GM18909 (cell line): Measurements from ENCODE around the gene KLHL40.

Source experiments
- ATAC-seq: cut with Tn5 transposase; IDR thresholded peaks from one replicate; pipeline ENCODE4 v1.9.1; 2021; ENCODE audit warnings: mild to moderate bottlenecking; ENCODE audit not compliant: unreplicated experiment, poor library complexity

KLHL40 gene

DNA sequence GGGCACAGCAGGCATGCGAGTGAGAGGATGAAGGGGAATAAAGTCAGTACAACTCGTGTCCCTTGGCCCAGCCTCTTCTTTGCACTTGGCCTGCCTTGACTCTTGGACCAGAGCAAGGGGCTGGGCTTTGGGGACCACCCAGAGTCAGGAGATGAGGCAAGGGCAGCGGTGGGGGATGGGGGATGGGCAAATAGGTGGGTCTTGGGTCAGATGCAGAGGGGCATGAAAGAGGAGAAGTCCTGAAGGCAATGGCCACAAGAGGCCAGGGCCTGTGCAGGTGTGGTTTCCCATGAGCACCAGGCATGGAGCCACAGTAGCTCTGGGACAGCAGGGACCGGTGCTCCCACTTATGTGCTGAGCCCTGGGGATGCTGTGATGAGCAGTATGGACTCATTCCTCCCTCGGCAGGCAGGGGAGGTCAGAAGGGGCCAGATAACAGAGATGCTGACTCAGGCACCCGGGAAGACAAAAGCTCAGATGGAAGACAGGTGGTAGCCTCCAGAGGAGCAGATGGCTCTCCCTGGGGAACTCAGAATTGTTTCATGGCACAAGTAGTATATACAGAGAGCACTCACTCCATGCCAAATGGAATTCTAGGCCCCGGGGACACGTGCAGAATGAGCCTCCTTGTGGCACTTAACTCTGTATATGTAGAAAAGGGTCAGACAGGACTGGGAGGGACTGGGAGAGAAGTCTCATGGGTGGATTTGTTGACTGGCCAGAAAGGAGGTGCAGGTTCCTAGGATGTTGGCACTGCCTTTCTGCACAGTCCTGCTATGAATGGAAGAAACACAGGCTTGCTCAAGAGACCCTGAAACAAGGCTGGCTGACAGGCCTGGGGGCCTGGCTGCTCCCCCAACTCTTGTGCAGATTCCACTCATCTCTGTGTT lies 17.6 kb upstream of the KLHL40 start:
- ATAC-seq = no peak

DNA sequence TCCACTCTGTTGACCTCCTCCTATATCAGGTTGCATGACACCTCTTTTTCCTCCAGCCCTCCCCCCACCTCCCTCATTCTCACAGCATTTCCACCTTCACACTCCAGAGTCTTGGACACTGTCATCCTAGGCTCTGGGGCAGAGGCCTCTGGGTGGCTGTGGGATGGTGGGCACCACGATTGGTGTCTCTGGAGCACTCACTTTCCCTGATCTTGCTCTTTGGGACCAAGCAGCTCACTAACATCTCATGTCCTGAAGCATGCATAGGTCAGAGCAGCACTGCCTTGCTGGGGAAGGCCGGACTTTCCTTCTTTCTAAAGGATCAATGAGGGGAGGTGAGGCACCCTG lies 16.9 kb upstream of the KLHL40 start:
- ATAC-seq = no peak

DNA sequence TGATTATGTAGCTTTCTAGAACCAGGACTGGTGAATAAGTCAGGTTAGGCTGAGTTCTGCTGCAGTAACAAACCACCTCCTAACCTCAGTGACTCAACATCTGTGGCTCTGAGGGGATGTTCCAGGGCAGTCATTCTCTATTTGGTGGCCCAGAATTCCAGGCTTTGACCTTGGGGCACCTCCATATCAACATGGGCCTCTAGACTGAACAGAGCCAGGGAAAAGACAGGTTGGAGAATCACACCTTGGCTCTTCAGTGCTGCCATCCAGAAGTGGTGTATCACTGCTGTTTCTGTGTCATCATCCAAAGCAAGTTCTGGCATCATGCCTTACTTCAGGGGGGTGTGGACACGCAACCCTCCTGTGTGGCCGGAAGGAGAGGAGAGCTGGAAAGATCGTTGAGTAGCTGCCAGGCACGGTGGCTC lies 16.5 kb upstream of the KLHL40 start:
- ATAC-seq = no peak

DNA sequence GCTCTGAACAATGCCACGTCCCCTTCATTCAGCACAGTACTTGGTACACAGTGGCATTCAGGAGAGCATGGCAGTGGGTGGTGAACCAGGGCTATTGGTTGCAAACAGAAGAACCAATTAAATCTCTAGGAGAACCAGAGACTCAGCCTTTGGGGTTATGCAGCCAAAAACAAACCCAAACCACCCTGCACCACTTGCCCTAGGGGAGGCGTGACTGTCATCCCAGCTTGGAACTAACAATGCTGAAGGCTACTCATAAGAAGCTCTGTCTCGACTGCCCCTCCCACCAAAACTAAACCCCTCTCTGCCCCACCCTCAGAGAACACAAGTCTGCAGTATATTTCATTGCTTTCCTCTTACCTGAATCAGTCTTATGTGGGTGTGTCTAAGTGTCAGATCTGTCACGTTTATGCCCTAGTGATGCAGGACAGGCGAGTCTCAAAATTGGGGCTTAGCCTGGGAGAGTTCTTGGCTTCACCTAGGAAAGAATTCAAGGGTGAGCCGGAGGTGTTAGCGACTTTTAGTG lies 15.2 kb upstream of the KLHL40 start:
- no peak for ATAC-seq

DNA sequence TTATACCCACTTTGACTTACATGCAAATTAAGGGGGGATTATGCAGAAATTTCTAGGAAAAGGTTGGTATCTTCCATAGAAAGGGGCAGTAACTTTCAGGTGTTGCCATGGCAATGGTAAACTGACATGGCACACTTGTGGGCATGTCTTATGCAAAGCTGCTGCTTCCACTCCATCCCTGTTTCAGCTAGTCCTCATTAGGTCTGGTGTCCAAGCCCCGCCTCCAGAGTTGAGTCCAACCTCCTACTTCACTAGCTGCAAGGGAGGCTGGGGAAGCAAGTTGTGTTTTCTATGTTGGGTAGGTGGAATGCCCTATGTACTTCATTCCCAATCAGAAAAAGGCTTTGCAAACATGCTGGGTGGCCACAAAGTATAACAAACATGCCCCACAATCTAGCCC lies 14.7 kb upstream of the KLHL40 start:
- no peak for ATAC-seq

DNA sequence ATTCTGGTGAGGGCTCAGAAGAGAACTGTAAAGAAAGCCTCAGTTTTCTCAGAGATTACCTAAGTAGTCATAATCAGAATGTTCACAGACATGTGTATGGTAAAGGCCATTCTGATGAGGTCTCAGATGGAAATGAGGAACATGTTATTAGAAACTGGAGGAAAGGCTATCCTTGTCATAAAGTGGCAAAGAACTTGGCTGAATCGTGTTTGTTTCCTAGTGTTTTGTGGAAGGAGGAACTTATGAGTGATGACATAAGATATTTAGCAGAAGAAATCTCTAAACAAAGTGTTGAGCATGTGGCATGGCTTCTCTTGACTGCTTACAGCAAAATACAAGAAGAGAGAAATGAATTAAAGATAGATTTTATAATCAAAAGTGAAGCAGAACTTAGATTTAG lies 12.8 kb upstream of the KLHL40 start:
- no peak for ATAC-seq

DNA sequence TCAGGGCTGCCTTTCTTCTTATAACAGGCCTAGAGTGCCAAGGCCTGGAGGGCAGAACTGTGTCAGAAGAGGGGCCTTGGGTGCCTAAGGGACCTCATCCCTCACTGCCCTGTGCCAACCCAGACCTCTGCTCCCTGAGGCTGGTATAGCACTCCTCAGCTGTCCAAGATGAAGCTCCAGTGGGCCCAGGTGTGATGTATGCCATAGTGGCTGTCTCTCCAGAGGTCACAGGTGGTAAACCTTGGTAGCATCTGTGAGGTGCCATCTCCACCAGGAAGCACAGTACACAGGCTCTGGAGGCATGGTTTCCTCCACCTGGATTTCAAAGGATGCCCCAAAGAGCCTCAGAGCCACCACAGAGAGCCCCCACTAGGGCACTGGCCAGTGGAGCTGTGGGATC lies 12.3 kb upstream of the KLHL40 start:
- ATAC-seq = no peak

DNA sequence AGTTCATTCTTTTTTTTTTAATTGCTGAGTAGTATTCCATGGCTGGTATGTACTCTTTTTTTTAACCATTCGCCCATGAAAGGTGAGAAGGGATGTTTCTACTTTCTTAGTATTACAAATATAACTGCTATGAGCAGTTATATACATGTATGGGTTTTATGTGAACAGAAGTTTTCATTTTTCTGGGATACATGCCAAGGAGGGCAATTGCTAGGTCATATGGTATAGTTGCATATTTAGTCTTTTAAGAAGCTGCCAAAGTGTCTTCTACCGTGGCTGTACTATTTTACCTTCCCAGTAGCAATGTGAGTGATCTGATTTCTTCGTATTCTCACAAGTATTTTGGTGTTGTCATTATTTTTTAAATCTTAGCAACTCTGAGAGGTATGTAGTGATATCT lies 11.2 kb upstream of the KLHL40 start:
- no peak for ATAC-seq

DNA sequence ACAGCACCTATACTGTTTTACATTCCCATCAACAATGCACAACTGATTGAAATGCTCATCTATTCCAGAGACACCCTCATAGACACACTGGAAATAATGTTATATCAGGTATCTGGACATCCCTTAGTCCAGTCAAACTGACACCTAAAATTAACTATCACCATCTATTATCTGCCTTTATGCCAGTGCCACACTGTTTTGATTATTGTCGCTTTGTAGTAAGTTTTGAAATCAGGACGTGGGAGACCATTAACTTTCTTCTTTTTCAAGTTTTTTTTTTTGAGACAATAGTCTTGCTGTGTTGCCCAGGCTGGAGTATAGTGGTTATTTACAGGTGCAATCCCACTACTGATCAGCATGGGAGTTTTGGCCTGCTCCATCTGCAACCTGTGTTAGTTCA lies 9.4 kb upstream of the KLHL40 start:
- ATAC-seq = no peak

DNA sequence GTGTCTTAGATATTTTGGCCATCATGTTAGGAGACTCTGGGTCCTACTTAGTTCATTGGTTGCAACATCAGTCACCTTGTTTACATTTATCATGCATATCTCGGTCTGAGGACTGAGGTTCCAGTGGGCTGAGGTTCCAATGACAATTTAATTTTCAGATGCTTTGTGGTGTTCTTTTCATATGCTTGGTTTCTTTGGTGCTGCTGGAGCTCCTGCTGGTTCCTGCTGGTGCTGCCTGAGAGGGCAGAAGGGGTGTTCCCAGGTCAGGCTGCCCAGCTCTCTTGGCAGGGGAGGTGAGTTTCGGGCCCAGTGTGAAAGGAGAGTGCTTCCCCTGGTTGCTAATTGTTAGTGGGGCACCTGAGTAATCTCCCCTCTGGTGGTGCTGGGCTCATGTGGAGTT lies 6.9 kb upstream of the KLHL40 start:
- no peak for ATAC-seq

DNA sequence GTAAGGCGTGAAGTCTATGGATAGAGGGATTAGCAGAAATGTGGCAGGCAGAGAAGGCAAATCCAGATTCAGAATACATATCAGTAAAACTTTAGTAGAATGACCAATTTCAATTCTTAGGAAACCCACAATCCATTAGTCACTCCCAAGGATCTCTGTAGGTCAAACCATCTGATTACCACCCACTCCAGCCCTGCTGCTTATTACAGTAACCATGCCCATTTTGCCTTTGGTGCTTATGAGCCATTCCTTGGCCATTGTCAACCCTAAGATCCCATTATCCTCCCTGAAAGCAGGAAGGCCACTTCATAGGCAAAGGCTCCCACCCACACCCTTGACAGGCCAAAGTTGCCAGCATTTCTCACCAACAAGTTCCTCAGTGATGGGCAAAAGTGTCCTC lies 5.1 kb upstream of the KLHL40 start:
- no peak for ATAC-seq

DNA sequence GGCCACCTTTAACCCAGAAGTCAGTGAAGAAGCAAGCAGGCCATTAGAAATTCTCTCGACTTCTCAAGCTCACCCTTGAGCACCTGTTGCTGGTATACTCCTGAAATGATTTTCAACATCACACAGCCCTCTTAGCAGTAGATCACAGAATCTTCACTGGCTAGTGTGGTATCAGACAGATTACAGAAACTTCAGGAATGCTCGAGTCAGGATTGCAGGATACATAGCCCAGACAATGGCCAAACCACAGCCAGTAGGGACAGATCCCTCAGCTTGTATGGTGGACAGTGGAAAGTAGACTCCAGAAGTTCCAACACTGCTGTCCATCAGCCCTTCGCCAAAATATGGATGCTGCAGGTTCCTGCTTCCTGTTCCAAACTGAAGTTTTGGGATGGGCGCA lies 4.5 kb upstream of the KLHL40 start:
- no peak for ATAC-seq

DNA sequence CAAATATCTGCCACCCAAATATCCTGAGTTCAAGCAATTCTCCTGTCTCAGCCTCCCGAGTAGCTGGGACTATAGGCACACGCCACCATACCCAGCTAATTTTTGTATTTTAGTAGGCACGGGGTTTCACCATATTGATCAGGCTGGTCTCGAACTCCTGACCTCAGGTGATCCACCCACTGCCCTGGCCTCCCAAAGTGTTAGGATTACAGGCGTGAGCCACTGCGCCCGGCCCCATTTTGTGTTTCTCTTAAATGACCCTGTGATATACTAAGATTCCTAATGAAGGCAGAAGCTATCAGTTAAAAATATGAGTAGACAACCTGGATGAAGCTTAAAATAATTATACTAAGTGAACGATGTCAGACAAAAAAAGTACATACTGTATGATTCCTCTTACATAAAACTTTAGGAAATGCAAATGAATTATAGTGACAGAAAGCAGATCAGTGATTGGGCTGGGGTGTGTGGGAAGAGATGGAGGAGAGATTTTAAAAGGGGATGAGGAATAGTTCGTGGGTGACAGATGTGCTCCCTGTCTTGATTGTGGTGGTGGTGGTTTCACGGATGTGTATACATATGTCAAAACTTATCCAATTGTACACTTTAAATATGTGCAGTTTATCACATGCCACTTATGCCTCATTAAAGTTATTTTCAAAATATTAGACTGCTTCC lies 3.8 kb upstream of the KLHL40 start:
- ATAC-seq = no peak

DNA sequence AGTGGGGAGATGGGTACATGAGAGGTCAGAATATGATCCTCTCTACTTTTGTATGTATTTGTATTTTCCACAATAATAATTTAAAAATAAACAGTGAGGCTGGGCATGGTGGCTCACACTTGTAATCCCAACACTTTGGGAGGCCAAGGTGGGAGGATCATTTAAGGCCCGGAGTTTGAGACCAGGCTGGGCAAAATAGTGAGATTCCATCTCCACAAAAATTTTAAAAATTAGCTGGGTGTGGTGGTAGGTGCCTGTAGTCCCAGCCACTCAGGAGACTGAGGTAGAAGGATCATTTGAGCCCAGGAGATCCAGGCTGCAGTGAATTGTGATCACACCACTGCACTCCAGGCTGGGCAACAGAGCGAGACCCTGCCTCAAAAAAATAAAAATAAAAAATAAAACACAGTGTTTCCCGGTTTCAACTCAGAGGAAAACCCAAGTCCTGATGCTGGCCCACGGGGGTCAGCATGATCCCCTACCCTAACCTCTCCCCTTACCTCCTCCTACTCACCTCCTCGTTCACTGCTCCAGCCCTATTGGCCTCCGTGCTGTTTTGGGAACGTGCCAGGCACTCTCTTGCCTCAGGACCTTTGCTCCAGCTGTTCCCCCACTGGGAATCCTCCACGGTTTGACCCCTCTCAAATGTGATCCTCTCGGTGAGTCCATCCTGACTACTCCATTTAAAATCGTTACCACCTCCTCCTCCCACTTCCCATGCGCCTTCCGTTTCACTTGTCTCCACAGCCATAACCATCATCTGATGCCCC lies 2.9 kb upstream of the KLHL40 start:
- ATAC-seq = no peak

DNA sequence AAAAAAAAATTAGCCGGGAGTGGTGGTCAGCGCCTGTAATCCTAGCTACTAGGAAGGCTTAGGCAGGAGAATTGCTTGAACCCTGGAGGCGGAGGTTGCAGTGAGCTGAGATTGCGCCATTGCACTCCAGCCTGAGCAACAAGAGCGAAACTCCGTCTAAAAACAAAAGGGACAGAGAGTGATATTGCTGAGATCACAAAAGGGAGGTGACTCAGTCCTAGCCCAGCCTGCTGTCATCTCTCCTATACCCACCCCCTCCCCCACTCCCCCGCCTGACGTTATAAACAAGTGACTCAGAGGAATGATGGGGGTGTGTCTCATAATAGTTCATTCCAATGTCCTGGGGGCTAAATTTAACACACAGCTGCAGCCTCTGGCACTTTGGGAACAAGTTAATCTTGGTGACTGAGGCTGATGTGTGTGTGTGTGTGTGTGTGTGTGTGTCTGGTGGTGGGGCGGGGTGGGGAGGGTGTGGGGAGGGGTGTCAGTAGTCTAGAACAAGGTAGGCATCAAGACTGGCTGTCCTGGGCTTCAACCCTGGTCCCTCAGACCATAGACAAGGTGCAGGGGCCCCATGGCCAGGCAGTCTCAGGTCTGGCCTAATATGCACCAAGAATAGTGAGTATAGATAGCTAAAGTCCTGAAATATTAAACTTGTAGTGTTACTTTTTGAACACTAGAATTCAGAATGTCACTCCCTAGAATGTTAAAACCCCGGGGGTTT lies 1.3 kb upstream of the KLHL40 start:
- ATAC-seq = no peak

DNA sequence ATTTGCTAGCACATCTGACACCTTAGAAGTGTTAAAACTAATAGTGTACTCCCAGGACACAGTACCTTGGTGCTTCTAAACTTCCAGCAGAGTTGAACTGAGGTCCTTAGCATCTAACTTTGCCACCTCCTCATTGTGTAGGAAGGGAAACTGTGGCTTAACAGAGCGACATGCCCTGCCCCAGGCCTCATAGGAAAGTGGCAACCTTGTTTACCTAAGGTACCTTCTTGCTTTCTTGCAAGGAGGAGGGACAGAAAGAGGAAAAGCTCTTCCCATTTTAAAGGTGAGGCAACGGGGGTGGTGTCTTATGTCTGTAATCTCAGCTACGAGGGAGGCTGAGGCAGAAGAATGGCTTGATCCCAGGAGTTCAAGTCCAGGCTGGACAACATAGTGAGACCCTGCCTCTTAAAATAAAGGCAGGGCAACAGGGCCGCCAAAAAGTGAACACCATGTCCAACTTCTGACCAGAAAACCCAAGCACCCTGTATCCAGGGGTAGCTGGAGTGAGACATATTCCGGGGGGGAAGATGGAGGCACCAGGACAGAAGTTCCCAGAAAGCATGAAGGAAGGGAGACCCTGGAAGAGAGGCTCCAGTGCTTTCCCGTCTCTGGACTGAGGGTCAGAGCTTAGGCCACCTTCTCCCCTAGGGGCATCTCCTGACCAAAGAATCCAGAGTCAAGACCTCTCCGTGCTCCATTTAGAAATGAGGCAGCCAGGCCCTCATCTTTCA lies 540 bp upstream of the KLHL40 start:
- no peak for ATAC-seq

DNA sequence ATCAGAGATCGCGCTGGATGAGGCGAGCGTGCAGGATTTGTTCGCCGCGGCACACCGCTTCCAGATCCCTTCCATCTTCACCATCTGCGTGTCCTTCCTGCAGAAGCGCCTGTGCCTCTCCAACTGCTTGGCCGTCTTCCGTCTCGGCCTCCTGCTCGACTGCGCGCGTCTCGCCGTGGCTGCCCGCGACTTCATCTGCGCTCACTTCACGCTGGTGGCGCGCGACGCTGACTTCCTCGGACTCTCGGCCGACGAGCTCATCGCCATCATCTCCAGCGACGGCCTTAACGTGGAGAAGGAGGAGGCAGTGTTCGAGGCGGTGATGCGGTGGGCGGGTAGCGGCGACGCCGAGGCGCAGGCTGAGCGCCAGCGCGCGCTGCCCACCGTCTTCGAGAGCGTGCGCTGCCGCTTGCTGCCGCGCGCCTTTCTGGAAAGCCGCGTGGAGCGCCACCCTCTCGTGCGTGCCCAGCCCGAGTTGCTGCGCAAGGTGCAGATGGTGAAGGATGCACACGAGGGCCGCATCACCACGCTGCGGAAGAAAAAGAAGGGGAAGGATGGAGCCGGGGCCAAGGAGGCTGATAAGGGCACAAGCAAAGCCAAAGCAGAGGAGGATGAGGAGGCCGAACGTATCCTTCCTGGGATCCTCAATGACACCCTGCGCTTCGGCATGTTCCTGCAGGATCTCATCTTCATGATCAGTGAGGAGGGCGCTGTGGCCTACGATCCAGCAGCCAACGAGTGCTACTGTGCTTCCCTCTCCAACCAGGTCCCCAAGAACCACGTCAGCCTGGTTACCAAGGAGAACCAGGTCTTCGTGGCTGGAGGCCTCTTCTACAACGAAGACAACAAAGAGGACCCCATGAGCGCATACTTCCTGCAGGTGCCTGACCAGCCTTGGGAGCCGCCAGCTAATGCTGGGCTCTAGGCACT lies 819 bp downstream of the KLHL40 start:
- ATAC-seq = no peak

DNA sequence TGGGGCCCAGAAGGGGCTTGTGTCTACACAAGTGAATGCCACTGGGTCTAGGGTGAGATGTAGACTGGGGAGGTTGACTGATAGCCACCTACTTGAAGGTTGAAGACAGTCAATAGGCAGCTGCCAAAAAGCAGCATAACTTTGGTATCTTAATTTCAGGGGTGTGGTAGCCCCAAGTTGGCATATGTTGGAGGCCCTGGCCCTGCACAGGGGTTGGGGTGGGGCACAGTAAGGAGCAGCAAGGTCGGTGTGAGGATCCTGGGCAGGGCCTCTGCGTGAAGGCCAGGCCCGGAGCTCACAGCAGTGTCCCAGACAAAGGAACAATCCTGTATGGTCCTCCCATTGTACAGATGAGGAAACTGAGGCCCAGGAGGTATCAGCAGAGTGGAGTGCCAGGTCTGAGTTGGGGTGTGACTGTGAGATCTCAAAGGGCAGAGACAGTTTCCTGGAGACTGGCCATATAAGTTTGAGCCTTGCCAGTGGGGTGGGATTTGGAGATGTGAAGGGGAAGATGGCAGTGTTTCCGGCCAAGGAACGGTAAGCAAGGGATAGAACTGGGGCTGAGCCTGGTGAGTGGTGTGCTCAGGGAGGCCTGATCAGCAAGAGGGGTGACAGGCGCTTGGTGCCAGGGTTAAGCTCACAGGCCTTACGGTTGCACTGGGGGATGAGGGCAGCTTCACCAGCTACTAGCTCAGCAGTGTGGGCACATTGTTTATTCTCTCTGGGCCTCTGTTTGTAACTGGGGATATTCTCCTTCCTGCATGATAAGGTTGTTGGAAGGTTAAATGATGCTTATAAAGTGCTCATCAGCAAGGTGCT lies 1.7 kb downstream of the KLHL40 start:
- ATAC-seq = no peak
